ENCODE data around the gene PRRT2.
"Not testable (repeated sequence)": the region's sequence is repeated elsewhere in the genome, so short reads cannot be mapped to it uniquely, and the experiment has no call there.

PRRT2 gene

GRCh38 chr16:29790949-29791844 lies 20.8 kb upstream of the PRRT2 start:
- no peak for DNase-seq

GRCh38 chr16:29791845-29792807 lies 19.9 kb upstream of the PRRT2 start:
- DNase-seq: peak; percentile 57

- DNase-seq: not testable (repeated sequence)
Observed at GRCh38 chr16:29793153-29793552, 18.8 kb upstream of the PRRT2 start.

- DNase-seq: no peak
Observed at GRCh38 chr16:29794231-29794710, 17.7 kb upstream of the PRRT2 start.

GRCh38 chr16:29802416-29802935 lies 9.5 kb upstream of the PRRT2 start:
- no peak for DNase-seq

GRCh38 chr16:29804020-29804419 lies 8.0 kb upstream of the PRRT2 start:
- DNase-seq: no peak

- DNase-seq: peak; percentile 59
Observed at GRCh38 chr16:29804455-29805231, 7.3 kb upstream of the PRRT2 start.

GRCh38 chr16:29805232-29806098 lies 6.5 kb upstream of the PRRT2 start:
- DNase-seq: peak; percentile 98

- no peak for DNase-seq
Observed at GRCh38 chr16:29806099-29806579, 5.9 kb upstream of the PRRT2 start, which contains the start of gene MAZ. Gene MAZ, plus strand, starts transcription at chr16:29806529. Its CDS starts 173 bp downstream, at chr16:29806702.

GRCh38 chr16:29806641-29807425 lies 5.2 kb upstream of the PRRT2 start:
- DNase-seq: peak; percentile 80

- DNase-seq: peak; percentile 96
Observed at GRCh38 chr16:29807426-29808218, 4.4 kb upstream of the PRRT2 start.

GRCh38 chr16:29808219-29808900 lies 3.6 kb upstream of the PRRT2 start:
- no peak for DNase-seq

- no peak for DNase-seq
Observed at GRCh38 chr16:29809031-29809747, 2.8 kb upstream of the PRRT2 start.

- DNase-seq: no peak
Observed at GRCh38 chr16:29809850-29810698, 1.9 kb upstream of the PRRT2 start.

GRCh38 chr16:29810699-29811169 lies 1.3 kb upstream of the PRRT2 start:
- no peak for DNase-seq

- DNase-seq: peak; percentile 92
Observed at GRCh38 chr16:29811170-29811895, 660 bp upstream of the PRRT2 start.

Data from hematopoietic multipotent progenitor cell treated with erythropoietin and hydrocortisone succinate and interleukin-3 and kit ligand, for 6 days (in vitro differentiated cells).